UCSD-AML1 (cell line): Measurements from ENCODE around the gene TARBP2.

Experiments
- DNase-seq: peaks from one replicate; lab custom pipeline; 2025; ENCODE audit not compliant: unreplicated experiment; lab: John Stamatoyannopoulos, UW

The TARBP2 gene

DNA sequence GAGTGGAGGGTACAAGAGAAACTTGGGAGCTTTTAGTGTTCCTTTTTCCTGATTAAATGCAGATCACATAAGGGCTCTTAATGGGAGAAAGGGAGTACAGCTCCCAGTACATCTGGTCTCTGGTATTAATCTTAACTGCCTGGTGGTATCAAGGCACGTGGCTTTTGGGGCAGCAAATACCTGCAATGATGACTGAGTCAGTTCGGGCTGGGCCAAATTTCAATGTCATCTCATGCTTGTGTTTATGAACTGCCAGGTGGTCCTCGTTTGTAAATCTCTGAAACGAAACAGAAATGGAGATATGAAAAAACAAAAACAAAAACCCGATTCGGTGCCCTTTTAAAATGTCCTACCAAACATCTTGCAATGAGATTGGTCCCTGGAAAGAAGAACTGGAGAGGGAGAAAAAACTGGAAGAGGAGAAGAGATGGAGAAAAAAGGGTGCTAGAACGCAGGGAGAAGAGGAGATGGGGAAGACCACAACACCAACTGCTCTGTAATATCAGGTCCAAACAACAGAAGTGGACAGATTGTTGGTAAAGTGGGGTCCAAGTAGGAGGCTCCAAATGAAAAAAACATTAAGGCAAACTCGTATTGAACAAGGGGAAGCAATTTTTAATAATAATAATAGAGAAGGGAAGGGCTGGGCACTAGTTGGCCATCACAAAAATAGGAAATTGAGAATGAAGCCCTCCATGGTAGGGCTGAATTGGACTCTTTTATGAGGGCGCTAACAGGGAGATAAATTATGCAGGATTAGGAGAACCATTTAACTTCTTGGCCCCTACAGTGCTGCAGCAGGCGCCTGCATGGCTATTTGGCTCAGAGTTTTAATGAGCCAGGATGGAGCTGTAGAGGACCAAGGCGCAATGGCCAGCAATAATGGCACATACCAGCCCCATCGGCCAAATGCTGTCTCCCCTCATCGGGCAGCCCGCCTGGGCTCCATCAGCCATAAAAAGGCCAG, 51.6 kb downstream of the TARBP2 start:
- DNase-seq = no peak
